ENCODE results near the gene ANXA2R. TPM values are rescaled to one million over a fixed set of nuclear protein-coding genes. Genes with fewer than 3 reads are reported as not detected.

Gene ANXA2R
- total and polyA plus RNA-seq, 2 of the 13 experiments (the other 11 are each of a cell fraction or from before 2014, with no cell fraction given), result 0.95 to 1.3 TPM

DNA sequence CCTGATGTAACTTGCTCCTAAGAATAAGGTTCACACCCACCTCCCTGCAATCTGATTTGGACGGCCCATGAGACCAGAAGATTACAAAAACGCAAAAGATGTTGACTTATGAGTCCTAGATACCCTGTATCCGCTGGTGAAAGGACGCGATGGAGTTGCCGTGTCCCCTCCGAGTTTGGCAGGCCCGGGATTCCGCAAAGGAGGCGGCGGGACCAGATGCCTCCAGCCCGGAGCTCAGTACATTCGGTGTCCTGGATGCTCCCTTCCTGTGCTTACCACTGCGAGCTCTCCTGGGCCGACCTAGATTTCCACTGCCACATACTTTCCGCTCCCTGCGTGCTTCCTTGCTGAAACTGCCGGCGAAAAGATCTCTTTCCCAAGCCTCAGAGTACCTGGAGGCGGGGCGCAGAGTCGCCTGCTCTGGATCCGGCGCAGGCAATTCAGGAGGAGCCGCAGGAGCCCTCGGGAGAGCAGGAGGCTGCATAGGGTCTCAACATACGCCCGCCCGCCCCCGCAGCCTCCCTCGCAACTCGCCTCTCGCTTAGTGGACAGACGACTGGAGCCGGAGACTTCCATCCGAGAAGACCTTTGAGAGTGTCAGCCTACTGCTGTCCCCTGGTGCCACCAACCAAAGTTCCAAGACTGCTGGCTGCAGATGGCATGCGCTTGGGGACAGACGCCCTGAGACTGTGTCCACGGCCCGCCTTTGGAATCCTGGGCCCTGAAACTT is 39.8 kb downstream of the ANXA2R start (continued):
- TF ChIP-seq, protein P1, sequence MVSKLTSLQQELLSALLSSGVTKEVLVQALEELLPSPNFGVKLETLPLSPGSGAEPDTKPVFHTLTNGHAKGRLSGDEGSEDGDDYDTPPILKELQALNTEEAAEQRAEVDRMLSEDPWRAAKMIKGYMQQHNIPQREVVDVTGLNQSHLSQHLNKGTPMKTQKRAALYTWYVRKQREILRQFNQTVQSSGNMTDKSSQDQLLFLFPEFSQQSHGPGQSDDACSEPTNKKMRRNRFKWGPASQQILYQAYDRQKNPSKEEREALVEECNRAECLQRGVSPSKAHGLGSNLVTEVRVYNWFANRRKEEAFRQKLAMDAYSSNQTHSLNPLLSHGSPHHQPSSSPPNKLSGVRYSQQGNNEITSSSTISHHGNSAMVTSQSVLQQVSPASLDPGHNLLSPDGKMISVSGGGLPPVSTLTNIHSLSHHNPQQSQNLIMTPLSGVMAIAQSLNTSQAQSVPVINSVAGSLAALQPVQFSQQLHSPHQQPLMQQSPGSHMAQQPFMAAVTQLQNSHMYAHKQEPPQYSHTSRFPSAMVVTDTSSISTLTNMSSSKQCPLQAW (CRISPR knock-in tag; IDR thresholded peaks at IDR 0.05), result no peak
- TF ChIP-seq ZFAT (CRISPR knock-in tag; conservative IDR thresholded peaks at IDR 0.05) (no peak), ZNF234 (CRISPR knock-in tag; conservative IDR thresholded peaks at IDR 0.05) (no peak), MIER3 (CRISPR knock-in tag; IDR thresholded peaks at IDR 0.05; ENCODE audit: borderline replicate concordance) (no peak), ATF7 (IDR thresholded peaks at IDR 0.05) (no peak), ATF7 (CRISPR knock-in tag; IDR thresholded peaks at IDR 0.05) (no peak), PPARG (CRISPR knock-in tag; conservative IDR thresholded peaks at IDR 0.05) (no peak), RAD21 (CRISPR knock-in tag; IDR thresholded peaks at IDR 0.05) (no peak), KLF6 (CRISPR knock-in tag; IDR thresholded peaks at IDR 0.05) (no peak), PHF21A (CRISPR knock-in tag; IDR thresholded peaks at IDR 0.05) (peak; percentile 46; the same call in 1 of the 2 replicates), U2AF2 (IDR thresholded peaks at IDR 0.05; ENCODE audit: low read depth, low read length) (no peak), KDM5A (IDR thresholded peaks at IDR 0.05; ENCODE audit: borderline replicate concordance, low read length) (no peak), FOSL2 (CRISPR knock-in tag; IDR thresholded peaks at IDR 0.05) (no peak), ZFY (CRISPR knock-in tag; IDR thresholded peaks at IDR 0.05) (peak; percentile 30; the same call in 1 of the 2 replicates), ZNF782 (CRISPR knock-in tag; IDR thresholded peaks at IDR 0.05; ENCODE audit: borderline replicate concordance) (no peak), ARNT2 (CRISPR knock-in tag; IDR thresholded peaks at IDR 0.05; ENCODE audit: low read depth) (0 out of 2 replicates have a peak, but pooled peaks have one; percentile 22), ATRX (CRISPR knock-in tag; IDR thresholded peaks at IDR 0.05; ENCODE audit: borderline replicate concordance) (no peak), ZNF292 (CRISPR knock-in tag; IDR thresholded peaks at IDR 0.05; ENCODE audit: borderline replicate concordance, low read depth) (0 out of 2 replicates have a peak, but pooled peaks have one; percentile 74), GTF3A (CRISPR knock-in tag; conservative IDR thresholded peaks at IDR 0.05) (no peak)
- TF ChIP-seq, protein P2, sequence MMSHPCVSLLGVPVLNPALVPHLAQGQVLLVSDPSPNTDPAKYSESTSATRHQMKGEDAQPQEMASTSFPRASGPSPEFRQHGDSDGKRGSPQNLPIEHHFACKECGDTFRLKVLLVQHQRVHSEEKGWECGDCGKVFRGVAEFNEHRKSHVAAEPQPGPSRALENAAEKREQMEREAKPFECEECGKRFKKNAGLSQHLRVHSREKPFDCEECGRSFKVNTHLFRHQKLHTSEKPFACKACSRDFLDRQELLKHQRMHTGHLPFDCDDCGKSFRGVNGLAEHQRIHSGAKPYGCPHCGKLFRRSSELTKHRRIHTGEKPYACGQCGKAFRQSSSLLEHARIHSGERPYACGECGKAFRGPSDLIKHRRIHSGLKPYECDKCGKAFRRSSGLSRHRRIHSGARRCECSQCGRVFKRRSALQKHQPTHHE (CRISPR knock-in tag; IDR thresholded peaks at IDR 0.05; ENCODE audit: borderline replicate concordance), result no peak
- TF ChIP-seq, protein P3, sequence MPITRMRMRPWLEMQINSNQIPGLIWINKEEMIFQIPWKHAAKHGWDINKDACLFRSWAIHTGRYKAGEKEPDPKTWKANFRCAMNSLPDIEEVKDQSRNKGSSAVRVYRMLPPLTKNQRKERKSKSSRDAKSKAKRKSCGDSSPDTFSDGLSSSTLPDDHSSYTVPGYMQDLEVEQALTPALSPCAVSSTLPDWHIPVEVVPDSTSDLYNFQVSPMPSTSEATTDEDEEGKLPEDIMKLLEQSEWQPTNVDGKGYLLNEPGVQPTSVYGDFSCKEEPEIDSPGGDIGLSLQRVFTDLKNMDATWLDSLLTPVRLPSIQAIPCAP (CRISPR knock-in tag; IDR thresholded peaks at IDR 0.05; ENCODE audit: low read depth), result no peak
- TF ChIP-seq, protein P4, sequence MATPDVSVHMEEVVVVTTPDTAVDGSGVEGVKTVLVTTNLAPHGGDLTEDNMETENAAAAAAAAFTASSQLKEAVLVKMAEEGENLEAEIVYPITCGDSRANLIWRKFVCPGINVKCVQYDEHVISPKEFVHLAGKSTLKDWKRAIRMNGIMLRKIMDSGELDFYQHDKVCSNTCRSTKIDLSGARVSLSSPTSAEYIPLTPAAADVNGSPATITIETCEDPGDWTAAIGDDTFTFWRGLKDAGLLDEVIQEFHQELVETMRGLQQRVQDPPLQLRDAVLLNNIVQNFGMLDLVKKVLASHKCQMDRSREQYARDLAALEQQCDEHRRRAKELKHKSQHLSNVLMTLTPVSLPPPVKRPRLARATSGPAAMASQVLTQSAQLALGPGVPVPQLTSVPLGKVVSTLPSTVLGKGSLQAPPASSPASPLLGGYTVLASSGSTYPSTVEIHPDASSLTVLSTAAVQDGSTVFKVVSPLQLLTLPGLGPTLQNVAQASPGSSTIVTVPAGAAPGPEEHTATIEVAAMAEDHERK (CRISPR knock-in tag; IDR thresholded peaks at IDR 0.05; ENCODE audit: low read depth), result no peak
- TF ChIP-seq, protein P5, sequence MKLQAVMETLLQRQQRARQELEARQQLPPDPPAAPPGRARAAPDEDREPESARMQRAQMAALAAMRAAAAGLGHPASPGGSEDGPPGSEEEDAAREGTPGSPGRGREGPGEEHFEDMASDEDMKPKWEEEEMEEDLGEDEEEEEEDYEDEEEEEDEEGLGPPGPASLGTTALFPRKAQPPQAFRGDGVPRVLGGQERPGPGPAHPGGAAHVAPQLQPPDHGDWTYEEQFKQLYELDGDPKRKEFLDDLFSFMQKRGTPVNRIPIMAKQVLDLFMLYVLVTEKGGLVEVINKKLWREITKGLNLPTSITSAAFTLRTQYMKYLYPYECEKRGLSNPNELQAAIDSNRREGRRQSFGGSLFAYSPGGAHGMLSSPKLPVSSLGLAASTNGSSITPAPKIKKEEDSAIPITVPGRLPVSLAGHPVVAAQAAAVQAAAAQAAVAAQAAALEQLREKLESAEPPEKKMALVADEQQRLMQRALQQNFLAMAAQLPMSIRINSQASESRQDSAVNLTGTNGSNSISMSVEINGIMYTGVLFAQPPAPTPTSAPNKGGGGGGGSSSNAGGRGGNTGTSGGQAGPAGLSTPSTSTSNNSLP (IDR thresholded peaks at IDR 0.05; ENCODE audit: low read depth, low read length), result no peak
